GM21723 (cell line): ENCODE measurements around the gene ABCC10.

Source experiments
- ATAC-seq: cut with Tn5 transposase; IDR thresholded peaks from one replicate; pipeline ENCODE4 v1.9.1; 2021; ENCODE audit warnings: mild to moderate bottlenecking, moderate library complexity; ENCODE audit not compliant: unreplicated experiment

The ABCC10 gene

DNA sequence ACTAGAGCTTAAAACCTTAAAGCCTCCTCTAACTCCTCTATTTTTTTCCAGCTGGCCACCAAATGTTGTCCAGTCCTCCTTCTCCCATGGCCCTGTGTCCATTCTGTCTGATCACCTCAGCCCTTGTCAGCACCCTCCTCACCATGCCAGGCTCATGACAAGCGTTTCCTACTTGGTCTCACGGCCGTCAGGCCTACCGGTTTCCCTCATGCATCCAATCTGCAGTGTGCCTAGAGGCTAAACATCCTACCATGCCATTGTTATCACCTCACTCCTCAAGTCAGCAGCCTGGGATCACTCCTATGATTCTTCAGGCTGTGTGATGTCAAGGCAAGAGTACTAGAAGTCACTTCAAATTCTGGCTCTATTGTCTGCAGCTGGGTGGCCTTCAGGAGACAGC lies 40.4 kb downstream of the ABCC10 start:
- no peak for ATAC-seq

DNA sequence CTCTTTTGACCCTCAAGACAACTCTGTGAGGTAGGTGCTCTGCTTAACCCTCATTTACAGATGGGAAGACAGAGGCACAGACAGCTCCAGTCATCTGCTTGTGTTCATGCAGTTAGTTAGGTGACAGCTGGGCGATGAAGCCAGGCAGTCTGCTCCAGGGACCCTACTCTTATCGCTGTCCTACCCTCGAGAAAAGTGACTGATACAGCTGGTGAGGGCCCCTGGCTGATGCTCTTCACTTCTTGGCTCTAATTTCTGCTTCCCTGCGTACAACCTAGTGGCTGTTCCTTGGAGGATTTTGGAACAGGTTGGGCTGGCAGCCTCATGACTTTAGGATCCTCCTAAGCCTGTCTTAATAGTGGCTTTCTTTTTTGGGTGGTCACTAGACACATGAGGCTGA lies 40.9 kb downstream of the ABCC10 start:
- no peak for ATAC-seq

GRCh38 chr6:43468748-43469681 lies 41.7 kb downstream of the ABCC10 start:
- ATAC-seq: no peak

- no peak for ATAC-seq
Measured at GRCh38 chr6:43469947-43470346, 42.6 kb downstream of the ABCC10 start.

DNA sequence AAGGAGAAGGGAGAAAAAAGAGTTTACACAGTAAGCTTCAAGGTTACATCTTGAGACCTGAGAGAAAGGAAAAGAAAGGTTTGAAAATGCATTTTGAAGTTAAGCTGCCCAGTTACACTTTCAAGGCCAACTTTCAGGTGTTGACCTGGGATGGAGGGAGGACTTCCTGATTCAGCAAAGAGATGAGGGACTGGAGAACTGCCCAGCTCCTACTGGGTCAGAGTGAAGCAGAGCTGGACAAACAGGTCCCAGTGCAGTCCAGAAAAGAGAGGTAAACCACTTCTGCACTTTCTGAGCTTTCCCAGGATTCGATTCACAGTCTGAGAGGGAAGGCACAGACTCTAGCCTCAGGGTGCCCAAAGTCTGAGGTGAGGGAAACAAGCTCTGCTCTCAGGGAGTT lies 44.1 kb downstream of the ABCC10 start:
- ATAC-seq: no peak

DNA sequence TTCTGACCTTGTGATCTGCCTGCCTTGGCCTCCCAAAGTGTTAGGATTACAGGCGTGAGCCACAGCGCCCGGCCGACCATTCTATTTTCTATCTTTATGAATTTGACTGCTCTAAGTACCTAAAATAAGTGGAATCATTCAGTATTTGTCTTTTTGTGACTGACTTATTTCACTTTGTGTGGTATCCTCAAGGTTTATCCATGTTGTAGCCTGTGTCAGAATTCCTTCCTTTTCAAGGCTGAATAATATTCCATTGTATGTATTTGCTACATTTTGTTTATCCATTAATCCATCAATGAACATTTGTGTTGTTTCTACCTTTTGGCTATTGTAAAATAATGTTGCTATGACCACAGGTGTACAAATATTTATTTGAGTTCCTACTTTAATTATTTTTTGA lies 45.2 kb downstream of the ABCC10 start:
- no peak for ATAC-seq

DNA sequence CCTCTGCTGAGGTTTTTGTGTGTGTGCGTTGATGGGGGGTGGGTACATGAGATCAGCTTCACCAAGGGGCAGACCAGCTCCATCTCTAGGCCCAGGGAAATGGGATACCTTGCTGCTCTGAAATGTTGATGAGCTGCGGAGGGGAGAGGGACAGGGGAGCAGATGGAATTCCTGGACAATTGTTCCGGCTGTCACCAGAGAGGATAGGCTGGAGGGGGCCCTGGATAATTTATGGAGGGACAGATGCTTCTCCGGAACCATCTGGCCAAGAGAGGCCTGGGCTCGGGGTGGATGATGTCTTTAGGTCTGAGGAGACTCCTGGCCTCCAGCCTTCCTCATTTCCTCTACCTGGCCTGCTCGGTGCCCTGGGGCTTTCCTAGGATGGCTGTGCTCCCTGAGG lies 48.2 kb downstream of the ABCC10 start:
- ATAC-seq: no peak

DNA sequence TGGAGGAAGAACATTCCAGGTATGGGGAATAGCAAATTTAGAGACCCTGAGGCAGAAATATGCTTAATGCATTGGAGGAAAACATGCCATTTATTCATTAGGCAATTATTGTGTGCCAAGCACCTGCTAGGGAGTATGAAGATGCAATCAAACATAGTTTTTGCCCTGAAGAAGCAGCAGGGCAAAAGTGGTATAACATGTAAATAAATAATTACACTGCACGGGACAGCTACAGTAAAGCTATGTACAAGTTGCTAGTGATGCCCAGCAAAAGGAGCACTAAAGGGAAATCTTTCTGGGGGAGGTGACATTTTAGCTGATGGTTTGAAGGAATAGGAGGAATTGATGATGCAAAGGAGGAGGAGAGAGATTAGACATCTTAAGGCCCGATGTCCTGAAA lies 49.4 kb downstream of the ABCC10 start:
- ATAC-seq: peak; percentile 18

DNA sequence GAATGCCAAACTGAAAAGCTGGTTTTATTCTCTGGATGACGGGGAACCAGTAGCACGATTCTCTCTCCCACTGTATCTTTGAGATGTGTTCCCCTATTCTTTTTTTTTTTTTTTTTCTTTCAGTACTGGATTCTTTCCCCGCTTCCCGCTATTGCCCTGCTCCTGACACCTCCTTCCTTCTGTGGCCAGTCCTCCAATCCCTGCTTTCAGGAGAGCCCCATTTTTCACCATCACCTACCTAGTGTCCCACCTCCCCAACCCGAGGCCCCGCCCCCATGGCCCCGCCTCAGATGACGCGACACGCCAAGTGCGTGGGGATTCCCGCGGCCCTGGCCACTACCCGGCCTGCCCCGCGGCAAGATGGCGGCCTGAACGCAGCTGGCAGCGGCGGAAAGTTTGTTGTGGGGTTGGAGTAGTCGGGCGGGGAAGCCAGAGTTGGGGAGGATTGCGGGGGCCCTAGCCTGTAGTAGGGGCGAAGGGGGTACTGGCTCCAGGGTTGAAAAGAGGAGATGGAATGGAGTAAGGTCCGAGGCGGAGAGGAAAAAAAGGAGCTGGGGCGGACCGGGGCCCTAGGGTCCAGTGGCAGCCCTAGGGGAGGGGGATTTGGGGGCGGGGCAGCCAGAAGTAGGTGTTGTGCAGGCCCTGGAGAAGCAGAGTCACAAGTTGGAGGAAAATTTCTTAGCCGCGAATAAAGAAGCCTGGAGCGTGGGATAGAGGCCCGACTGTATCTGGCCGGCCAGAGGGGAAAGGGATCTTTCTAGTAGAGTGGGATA lies 50.1 kb downstream of the ABCC10 start, which contains the start of gene TJAP1:
Gene TJAP1 (plus strand): TSS at position 336 of the 773 bp plus-strand sequence. CDS start 21,432 bp downstream, outside the sequence.
- peak; percentile 97 for ATAC-seq

- no peak for ATAC-seq
Measured at GRCh38 chr6:43478008-43478372, 50.6 kb downstream of the ABCC10 start.

DNA sequence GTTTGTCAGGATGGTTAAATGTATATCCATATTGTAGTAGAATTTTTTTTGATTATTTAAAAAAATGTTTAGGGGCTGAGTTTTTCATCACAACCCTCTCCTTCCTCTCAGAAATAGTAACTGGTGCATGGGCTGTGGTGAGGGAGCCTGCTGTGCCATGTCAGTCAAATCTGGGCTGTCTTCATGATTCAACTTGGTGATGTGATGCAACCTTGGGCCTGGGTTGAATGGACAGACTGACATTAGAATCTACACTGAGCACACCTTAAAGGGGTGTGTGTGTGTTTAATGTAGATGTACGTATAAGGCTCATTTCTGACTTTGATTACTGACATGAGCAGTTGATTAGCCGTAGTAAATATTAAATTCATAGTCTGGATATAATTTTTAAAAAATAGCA lies 53.7 kb downstream of the ABCC10 start:
- no peak for ATAC-seq

- ATAC-seq: no peak
Measured at GRCh38 chr6:43481591-43482236, 54.4 kb downstream of the ABCC10 start.

- ATAC-seq: no peak
Measured at GRCh38 chr6:43488667-43489276, 61.4 kb downstream of the ABCC10 start.

DNA sequence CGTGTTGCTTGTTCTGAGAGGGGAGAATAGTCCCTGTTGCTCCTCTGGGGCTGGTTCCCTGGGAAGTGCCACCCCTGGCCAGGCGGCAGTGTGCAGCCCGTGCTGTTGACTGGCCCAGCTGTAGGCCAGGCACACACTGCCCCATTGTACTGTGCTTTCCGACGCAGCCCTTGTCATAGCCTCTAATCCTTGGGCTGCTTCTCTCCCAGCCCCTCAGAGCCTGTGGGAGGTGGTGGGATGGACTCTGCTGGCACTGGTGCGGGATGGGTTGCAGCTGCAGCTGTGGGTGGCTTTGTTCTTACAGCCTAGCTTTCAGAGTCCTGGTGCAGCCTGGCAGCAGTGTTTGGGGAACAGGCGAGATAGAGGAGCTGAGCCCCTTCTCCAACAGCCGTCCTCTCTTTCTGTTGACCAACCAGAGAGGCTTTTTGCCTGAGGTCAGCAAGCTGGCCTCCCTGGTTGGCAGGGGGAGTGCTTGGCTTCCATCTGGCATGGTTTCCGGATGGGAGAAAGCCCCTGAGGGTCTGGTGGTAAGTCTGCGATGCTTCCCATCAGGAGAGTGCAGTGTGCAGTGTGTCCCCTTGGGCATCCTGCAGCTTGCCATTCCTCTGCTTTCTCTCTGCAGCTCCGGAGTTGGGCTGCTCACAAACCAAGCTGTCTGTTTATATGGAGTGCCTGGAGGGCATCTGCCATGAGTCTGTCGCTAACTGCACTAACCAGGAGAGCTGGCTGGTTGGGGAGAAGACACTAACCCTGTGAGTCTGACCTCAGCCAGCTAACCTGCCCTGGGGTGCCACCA lies 62.1 kb downstream of the ABCC10 start:
- ATAC-seq: no peak

DNA sequence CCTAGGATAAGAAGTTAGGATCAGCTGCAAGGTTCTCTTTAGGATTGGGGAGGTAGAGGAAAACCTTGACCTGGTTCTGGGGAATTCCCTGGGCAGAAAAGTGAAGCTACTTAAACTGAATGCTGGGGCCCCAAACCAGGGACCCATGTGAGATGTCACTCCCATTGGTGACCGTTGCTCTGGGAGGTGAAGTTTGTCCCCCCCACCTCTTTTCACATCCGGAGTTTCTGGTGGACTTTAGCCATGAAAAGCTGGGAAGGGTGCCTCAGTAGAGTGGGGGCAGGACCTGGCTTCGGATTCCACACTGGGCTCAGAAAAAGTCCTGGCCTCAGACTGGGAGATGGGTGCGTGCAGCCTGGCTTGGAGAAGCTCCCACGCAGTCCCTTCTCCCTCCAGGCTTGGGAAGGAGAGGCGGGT lies 63.2 kb downstream of the ABCC10 start:
- ATAC-seq: no peak

GRCh38 chr6:43491750-43492661 lies 64.7 kb downstream of the ABCC10 start:
- ATAC-seq: no peak

GRCh38 chr6:43492673-43493072 lies 65.3 kb downstream of the ABCC10 start:
- ATAC-seq: no peak

DNA sequence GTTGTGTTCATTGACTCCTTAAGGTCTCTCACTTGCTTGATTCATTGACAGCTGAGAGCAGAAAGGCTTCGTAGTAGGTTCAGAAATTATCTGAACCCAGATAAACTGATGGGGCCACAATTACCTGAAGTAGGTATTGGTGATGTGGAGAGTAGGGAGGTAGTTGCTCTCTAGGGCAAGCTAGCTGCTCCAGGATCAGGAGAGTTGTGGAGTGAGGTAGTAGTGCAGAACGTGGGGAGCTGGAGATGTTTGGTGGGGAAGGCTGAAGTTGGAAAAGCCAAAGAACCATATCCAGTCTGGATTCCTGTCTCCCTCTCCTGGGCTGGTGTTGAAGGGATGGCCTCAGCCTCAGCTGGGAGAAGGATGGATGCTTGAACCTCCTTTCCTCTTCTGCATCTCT lies 65.9 kb downstream of the ABCC10 start:
- no peak for ATAC-seq

DNA sequence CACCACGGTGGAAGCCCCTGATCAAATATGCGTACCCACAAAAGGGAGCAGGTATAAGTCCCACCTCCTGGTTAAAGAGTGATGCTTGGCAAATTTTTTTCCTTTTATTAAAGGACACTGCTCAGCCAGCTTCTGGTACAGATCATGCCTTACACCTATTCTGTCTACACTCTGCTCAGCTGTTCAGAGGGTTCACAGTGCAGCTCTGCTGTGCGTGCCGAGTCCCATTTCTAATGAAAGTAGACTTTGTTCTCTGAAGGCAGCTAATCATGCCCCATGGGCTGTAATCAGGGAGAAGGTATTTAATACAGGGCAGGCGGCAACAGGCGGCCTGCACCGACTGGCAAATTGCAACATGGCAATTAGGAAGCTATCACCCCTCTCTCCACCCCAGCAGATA lies 66.5 kb downstream of the ABCC10 start:
- no peak for ATAC-seq
